Measurements from ENCODE around the gene HSF2BP.
"Not testable (repeated sequence)": the region's sequence is repeated elsewhere in the genome, so short reads cannot be mapped to it uniquely, and the experiment has no call there.

Gene HSF2BP

DNA sequence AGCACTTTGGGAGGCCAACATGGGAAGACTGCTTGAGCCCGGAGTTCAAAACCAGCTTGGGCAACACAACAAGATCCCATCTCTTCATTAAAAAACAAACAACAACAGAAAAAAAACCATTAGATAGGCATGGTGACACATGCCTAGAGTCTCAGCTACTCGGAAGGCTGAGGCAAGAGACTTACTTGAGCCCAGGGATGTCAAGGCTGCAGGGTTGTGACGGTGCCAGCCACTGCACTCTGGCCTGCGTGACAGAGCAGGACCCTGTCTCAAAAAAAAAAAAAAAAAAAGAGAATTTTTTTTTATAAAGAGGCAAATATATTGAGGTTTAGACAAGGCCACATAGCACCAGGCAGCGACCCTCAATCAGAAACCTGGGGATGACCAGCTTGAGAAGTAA is 62.7 kb downstream of the HSF2BP start:
- DNase-seq, result no peak

DNA sequence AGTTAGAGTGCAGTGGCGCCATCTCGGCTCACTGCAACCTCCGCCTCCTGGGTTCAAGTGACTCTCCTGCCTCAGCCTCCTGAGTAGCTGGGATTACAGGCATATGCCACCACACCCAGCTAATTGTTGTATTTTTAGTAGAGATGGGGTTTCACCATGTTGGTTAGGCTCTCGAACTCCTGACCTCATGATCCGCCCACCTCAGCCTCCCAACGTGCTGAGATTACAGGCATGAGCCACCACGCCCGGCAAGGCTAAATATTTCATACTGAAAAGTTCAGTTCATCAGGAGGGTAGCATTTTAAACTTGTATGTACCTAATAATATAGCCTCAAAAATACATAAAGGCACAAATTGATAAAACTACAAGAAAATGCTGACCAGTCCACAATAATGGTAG is 63.5 kb downstream of the HSF2BP start:
- not testable (repeated sequence) for DNase-seq

DNA sequence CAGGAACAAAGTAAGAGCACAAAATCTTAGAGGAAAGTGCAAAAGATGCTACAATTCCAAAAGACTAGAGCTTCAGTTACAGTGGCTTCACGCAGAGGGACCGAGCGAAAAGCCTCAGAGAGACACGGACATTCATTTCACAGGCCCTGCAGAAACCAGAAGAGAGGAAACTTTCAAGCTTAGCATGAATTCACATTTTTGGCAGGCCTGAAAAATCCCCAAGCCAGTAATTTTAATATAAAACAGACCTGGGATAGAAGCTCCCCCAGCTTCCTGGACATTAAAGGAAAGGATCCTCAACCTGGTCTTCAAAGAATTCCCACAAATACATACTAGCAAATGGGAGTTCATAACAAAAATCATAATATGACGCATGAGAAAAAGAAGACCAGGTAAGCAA is 66.2 kb downstream of the HSF2BP start:
- DNase-seq, result no peak

DNA sequence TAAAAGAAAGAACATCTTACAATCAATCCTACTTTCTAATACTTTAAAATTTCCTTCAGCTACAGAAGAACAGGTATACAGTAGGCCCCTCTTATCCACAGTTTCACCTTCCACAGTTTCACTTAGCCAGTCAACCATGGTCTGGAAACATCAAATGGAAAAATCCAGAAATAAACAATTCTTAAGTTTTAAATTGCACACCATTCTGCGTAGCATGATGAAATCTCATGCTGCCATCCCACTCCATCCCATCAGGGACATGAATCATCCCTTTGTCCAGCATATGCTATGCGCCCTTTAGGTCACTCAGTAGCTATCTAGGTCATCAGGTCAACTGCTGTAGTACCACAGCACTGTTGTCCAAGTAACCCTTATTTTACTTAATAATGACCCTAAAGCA is 67.7 kb downstream of the HSF2BP start:
- DNase-seq, result no peak

DNA sequence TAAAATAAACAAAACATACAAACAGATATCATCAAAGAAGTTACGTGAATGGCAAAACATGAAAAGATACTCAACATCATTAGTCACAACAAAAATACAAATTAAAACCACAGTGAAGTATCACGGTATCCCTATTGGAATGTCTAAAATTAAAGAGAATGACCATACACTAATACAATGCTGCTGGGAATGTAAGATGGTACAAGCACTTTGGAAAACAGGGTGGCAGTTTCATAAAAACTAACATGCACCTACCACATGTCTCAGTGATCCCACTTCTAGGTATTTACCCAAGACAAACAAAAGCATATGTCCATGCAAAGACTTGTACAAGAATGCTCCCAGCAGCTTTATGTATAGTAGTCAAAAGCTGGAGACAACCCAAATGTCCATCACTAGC is 69.1 kb downstream of the HSF2BP start:
- DNase-seq, result no peak

DNA sequence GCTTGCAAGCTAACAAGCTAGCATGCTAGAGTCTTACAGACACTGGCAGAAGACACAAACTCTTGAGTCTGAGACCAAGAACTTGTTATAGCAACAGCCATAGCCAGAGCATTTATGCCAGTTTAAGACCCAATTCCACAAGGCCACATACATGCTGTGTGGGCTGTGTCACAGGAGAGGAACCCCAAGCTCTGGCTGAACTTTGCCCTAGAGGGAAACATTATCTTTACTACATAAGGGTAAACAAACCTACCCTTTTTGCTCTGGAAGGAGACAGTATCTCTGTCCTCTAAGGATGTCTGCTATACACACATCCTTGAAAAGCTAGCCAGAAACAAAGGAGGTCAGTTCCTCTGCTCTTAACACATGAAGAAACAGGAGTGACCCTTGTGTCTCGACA is 70.3 kb downstream of the HSF2BP start:
- no peak for DNase-seq

DNA sequence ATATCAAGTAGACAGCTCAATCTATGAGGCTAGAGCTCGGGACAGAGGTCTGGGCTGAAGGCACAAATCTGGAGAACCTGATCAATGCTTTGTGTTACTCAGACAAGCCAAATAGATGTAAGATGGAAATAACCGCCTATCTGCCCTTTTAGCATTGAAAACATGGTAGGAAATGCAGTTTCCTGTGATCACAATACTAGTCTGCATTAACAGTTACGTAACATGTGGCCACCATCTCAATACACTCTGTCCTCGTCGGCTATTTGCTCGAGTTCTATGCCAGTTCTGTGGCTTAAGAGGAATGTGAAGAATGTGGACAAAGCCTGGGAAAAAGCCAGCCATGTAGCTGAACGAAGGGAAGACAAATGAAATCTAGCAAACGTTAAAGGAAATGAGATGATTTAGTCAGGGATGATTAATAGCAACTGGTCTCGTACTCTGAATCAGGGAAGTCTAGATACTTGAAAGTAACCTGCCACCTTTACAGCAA is 73.3 kb downstream of the HSF2BP start:
- DNase-seq, result no peak

DNA sequence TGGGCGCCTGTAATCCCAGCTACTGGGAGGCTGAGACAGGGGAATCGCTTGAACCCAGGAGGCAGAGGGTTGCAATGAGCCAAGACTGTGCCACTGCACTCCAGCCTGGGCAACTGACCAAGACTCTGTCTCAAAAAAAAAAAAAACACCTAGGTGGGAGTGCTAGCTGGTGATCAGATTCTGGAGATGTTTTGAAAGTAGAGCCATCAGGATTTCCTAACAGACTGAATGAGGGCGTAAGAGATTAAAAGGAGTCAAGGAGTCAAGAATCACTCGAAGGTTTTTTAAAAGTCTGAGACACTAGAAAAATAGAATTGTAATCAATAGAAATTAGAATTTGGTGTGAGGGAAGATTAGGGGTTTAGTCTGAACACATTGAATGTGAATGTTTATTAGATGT is 73.8 kb downstream of the HSF2BP start:
- DNase-seq, result no peak

DNA sequence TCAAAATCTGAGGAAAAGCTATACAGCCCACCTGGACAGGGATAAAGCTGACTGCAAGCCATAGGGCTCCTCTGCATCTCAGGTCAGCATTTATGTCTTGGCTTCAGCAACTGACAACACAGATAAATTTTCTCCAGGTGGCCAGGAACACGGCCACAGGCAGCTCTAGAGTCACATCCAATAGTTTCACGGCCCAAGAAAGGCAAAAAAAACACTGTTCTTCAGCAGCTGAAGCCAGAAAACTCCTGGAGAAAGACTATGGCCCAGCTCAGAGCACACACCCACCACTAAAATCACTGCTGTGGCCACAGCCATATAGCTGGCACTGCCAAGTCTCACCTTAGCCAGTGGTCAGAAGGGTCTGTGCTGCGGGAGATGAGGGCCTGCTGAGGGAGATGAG is 77.8 kb downstream of the HSF2BP start:
- DNase-seq, result no peak

DNA sequence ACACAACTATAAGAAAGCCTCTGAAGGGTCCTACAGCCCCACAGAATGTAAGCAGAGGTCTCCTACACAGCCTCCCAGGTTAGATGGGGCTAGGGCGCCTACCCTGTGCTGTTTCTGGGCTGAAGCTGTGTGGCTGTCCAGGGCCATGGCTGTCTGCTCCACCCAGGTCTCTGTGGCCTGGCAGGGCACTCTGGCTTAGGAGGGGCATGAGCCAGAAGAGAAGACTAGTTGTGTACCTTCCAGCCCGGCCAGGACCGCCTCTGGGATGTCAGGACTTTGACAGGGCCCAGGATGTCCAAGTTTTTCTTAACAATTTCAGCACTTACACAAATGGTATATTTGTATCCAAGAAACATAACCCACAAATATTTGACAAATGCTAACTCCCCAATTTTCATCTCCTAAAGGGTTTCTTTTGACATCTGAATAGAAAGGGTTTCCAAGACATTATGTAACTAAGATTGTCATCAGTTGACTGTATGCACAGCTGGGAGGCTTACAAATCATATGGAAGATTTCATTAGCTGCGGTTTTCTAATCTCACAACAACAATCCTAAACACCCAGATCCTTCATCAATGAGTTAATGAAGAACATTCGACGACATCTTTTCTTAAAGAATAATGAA is 80.5 kb downstream of the HSF2BP start:
- DNase-seq, result no peak

DNA sequence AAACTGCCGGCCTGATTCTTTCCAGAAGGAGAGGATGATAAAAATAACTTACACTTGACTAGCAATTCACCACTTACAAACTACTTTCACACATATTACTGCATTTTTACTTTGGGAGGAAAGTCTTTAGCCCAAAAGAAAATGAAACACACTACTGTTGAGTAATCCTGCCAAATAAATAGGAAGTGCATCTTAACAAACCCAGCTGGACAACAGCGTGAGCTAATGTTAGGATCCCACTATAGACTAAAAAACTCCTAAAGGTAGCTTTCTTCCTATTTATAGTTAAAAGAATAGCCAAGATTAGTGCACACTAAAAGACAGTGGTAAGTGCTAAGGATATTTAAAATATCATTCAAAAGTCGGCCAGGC is 83.8 kb downstream of the HSF2BP start:
- DNase-seq, result no peak

DNA sequence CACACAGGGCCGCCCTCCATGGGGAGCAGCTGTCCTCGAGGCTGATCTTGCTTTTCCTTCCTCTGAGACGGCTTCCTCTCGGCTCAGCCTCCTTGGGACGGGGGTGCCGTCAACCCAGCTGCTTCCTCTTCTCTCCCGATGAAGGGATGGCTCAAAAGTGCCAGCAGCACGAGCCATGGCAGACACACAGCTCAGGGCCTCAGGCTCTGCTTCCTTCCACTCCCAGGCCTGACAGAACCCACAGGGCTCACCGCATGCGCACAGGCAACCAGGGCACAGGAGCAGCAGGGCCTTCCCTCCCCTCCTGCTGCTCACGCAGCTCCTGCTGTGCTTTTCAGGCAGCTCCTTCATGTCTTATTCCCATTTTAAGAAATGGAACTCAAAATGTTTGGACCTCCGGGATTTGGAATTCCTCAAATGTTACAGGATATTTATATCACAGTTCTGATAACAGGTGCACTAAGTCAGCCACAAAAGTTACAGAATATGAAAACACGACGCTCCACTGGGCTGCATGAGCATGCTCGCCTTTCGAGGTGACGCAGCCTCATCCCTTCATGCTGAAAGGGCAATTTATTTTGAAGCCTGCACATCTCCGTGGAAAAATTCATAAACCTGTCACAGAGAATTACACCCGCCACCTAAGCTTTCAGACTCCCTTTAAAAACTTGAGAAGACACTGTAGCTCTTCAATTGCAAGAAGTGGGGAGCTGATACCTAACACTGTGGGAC is 84.4 kb downstream of the HSF2BP start:
- DNase-seq, result no peak

DNA sequence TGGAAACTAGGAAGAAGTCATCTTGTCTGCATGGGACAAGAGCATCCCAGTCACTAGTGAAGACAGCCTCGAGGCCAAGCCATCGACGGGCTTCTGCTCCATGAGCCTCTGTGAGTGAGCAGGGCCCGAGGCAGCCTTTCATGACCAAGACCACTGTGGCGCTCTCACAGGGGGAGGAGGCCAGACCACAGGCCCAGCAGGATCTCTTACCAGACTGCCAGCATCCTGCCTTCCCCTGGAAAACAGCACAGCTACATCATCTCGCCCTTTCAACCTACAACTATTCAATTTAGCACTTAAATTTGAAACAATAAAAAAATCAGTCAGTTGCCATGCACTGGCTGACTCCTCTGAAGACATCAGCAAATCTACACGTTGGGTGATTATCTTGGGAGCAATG is 85.4 kb downstream of the HSF2BP start:
- no peak for DNase-seq

DNA sequence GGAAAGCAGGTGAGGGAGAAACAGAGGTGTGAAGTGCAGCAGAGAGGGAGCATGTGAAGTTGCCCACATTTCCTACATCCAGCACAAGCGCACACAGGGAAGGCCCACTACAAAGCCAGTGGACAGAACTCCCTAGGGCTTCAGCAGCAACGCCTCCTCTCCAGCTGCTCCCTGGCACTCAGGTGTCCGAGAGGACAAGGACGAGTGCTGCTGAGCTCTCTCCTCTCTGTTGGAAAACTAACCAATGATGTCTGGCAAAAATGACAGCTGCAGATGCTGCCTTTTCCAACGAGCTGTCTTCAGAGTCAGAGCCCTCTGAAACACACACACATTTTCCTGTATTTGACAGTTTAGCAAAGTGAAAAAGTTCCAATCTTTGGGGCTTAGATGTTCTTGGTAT is 86.8 kb downstream of the HSF2BP start:
- no peak for DNase-seq

DNA sequence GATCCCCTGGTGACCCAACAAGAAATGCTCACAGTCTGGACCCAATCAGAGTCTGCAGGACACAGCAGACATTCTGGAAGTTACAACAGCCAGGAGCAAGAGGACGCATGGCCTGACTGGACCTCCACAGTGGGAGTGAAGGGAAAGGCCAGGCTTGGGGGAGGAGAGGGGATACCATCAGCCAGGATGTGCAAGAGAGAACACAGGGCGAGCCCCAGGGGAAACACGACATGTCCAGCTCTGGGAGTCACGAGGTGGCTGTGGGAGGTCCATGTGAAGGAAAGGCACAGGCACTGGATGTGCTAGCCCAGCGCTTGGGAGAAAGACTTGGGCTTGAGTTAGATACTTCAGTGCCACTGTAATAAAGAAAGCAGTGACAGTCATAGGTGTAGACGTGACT is 87.3 kb downstream of the HSF2BP start:
- DNase-seq, result no peak

DNA sequence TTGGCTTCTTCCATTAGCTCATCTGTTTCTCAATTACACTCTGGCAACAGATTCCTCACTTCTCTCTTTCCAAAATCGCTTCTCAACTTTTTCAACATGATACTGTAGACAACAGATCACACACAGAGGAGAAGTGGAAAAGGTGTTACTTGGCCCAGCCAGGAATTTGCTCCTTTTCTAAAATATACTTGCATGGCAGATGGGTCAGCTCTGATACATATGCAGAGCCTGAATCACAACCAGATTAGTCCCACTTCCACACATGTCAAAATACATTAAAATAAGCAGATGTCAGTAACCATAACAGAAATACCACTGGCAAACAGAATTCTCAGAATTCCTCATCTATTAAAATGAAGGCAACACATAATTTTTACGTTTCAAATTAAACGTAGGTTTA is 89.1 kb downstream of the HSF2BP start:
- DNase-seq, result not testable (repeated sequence)

DNA sequence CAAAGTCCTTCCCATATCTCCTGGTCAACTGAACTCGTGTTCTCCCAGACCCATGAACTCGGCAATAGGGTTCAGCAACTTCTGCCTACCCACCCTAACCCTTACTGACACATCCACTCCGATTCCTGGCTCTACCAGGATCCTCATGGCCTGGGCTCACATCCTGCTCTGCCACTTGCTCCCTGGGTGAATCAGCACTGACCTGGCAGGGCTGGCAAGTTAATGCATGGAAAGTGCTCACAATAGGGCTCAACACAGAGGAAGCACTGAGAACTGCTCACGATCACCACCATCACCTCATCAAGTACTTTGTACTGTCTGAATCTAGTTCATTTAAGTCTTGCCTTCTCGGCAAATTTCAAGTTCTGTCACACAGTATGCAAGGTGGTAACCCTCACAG is 96.8 kb downstream of the HSF2BP start:
- not testable (repeated sequence) for DNase-seq

DNA sequence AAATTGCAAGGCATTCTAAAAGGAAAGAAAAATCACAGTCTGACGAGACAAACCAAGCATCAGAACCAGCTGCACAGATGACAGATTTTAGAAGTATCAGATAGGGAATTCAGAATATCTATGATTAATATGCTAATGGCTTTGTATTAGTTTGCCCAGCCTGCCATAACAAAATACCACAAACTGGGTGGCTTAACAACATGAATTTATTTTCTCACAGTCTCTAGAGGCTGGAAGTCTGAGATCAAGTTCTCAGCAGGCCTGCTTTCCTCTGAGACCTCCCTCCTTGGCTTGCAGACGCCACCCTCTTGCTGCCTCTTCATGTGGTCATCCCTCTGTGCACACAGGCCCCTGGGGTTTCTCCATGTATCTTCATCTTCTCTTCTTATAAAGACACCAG is 118.7 kb downstream of the HSF2BP start:
- not testable (repeated sequence) for DNase-seq

DNA sequence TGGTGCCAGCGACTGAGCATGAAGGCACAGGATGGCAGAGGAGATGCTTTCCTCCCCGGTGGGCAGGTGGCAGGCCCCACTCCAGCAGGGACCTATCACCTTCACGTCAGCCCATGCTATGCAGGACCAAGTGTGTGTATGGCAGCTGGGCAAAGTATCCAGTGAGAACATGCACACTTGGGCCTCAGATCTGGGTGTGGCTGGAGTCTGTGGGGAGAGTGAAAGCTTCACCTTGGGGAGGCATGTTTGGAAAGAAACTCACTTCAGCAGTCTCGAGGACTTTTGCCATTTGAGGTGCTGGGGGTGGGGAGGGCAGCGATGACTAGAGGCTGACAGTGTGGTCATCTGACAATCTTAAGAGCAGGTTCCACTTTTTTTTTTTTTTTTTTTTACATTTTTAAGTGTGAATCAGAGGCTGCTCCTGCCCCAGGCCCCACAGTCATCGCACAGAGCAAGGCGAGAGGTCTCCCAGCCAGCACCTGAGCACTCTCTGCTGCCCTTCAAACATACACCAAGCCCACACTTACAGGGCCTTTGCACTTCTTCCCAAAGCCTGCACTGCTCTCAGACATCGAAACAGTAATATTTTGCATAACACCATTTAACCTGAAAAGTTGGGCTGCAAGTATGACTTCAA is 136.7 kb downstream of the HSF2BP start:
- not testable (repeated sequence) for DNase-seq

DNA sequence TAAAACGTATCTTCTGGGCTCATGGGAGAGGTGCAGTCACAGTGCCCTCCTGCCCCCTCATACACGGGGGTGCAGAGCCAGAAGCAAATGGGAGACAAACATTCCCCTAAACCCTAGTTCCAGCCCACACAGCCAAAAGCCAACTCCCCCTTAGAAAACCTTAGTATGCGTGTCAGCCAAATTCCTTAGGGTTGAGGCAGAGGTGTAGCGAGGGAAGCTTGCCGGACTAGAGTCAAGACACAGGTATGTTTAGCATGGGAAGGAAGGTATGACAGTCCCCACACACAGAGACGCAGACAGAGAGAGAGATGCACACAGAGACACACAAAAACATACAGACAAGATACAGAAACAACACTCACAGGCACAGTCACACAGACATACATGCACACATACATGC is 141.6 kb downstream of the HSF2BP start:
- not testable (repeated sequence) for DNase-seq

DNA sequence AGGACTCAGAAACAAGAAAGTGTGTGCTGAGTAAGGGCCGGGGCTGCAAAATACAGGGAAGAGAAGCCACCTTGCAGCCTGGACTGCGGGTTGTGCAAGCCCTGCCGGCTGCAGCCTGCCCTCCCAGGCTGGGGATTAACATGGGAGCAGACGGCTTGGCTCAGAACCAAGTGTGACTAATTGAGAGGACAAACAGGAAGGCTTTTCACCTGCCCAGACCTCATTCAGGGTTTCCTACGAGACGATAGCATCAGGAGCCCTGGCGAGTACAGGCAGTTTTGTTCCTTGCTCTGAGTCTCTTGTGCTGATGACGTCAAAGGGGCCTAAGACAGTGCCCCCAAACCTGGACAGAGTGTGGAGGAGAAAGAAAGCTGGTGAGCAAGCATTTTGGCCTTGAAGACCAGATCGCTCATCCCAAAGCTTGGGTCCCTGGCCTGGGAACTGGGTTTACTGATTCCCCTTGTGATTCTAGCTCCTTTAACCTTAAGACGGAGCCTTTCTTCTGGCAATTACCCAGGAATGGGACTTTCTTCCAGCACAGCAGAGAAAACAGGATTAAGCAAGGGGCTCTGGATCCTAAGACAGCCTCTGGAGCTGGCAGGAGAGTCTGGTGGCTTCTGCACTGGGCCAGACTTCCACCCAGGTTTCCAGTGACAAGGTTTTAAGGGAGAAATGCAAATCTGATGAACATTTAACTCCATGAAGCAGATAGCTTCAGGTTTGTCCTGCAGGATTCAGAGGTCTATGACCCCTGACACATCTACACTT is 142.2 kb downstream of the HSF2BP start:
- not testable (repeated sequence) for DNase-seq

DNA sequence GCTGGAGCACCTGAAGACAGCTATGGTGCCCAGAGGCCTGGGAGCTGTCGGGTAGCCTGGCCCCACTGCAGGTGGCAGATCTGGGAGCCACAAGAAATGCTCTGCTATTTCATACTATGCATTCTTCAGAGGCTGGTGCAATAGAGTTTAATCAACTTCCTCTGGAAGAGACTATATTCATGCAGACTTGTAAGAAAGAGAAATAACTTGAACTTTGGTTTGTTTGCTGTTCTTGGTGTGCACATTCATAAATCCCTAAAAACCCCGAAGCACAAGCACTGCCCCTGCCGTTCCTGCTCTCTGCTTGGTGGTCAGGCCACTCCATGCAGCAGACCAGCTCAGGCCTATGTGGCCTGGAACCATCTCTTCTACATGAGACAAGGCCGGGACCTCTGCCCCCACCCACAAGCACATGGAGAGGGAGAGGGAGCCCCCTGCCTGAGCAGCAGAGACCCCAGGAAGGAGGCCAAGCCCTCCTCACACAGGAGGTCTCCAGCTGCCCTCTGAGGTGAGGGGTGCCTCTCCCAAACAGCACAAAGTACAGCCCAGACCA is 142.9 kb downstream of the HSF2BP start:
- DNase-seq, result not testable (repeated sequence)

DNA sequence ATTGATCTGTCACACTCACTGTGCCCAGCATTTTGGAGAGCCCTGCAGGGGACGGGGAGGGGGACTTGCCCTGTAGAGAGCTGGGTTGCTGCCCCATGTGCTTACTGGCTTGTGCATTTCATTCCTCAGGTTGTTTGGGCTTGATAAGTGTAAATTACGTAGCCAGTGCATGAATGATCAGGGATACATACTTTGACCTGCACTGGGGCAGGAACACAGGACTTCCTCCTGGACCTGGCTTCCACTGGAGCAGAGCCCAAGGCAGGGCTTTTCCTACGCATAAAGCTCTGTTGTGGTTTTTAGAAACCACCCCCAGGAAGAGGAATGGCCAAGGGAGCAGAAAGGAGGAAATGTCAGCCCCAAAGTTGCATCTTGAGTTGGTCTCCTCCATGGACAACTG is 144.5 kb downstream of the HSF2BP start:
- not testable (repeated sequence) for DNase-seq
